ENCODE measurements around the gene OR11G2.
"Not testable (repeated sequence)": the region's sequence is repeated elsewhere in the genome, so short reads cannot be mapped to it uniquely, and the experiment has no call there.

OR11G2 gene

GRCh38 chr14:20235415-20235814, 44.7 kb downstream of the OR11G2 start:
- not testable (repeated sequence) for DNase-seq

GRCh38 chr14:20247646-20248246, 57.0 kb downstream of the OR11G2 start:
- DNase-seq = peak; percentile 56

All from DMS53 (cell line).